ENCODE results near the gene CEMIP2.

DNA sequence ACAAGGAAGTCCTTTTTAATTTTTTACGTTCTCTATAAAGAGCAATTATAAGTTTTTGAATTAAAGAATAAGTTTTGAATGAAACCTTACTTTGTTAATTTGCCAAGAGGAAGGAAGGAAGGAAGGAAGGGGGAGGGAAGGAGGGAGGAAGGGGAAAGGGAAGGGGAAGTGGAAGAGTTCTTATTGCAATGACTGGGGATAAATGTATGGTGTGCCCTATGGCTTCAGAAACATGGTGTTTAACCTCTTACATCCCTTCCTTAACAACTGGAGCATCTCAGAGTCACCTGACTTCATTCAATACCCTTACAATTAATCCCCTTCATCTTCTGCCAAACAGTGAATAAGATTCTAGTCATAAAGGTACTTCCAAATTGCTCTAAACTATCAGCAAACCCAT lies 16.0 kb downstream of the CEMIP2 start:
- TF ChIP-seq, protein P1, sequence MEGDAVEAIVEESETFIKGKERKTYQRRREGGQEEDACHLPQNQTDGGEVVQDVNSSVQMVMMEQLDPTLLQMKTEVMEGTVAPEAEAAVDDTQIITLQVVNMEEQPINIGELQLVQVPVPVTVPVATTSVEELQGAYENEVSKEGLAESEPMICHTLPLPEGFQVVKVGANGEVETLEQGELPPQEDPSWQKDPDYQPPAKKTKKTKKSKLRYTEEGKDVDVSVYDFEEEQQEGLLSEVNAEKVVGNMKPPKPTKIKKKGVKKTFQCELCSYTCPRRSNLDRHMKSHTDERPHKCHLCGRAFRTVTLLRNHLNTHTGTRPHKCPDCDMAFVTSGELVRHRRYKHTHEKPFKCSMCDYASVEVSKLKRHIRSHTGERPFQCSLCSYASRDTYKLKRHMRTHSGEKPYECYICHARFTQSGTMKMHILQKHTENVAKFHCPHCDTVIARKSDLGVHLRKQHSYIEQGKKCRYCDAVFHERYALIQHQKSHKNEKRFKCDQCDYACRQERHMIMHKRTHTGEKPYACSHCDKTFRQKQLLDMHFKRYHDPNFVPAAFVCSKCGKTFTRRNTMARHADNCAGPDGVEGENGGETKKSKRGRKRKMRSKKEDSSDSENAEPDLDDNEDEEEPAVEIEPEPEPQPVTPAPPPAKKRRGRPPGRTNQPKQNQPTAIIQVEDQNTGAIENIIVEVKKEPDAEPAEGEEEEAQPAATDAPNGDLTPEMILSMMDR (IDR thresholded peaks at IDR 0.05), result no peak
- TF ChIP-seq POLR2AphosphoS5 (IDR thresholded peaks at IDR 0.05; ENCODE audit: low read depth, low read length) (no peak), SIN3A (IDR thresholded peaks at IDR 0.05; ENCODE audit: borderline replicate concordance, insufficient read depth, low read depth, low read length) (no peak), TCF7L2 (IDR thresholded peaks at IDR 0.05; ENCODE audit: low read depth, low read length) (no peak)
- TF ChIP-seq, protein P2, sequence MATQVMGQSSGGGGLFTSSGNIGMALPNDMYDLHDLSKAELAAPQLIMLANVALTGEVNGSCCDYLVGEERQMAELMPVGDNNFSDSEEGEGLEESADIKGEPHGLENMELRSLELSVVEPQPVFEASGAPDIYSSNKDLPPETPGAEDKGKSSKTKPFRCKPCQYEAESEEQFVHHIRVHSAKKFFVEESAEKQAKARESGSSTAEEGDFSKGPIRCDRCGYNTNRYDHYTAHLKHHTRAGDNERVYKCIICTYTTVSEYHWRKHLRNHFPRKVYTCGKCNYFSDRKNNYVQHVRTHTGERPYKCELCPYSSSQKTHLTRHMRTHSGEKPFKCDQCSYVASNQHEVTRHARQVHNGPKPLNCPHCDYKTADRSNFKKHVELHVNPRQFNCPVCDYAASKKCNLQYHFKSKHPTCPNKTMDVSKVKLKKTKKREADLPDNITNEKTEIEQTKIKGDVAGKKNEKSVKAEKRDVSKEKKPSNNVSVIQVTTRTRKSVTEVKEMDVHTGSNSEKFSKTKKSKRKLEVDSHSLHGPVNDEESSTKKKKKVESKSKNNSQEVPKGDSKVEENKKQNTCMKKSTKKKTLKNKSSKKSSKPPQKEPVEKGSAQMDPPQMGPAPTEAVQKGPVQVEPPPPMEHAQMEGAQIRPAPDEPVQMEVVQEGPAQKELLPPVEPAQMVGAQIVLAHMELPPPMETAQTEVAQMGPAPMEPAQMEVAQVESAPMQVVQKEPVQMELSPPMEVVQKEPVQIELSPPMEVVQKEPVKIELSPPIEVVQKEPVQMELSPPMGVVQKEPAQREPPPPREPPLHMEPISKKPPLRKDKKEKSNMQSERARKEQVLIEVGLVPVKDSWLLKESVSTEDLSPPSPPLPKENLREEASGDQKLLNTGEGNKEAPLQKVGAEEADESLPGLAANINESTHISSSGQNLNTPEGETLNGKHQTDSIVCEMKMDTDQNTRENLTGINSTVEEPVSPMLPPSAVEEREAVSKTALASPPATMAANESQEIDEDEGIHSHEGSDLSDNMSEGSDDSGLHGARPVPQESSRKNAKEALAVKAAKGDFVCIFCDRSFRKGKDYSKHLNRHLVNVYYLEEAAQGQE (IDR thresholded peaks at IDR 0.05; ENCODE audit: insufficient read depth in 1 of 2, low read depth in 2 of 2, low read length in 1 of 2), result no peak

Data from Panc1 (cell line).